ENCODE measurements around the gene TSSK6.
A peak's percentile ranks its signal among the peaks of the same experiment; 100 is the strongest.

The TSSK6 gene

GRCh38 chr19:19514881-19515641 lies at the start of gene TSSK6:
TSSK6 (minus strand) TSS chr19:19515548; CDS start chr19:19515427, 121 bp downstream.
- no peak for DNase-seq

GRCh38 chr19:19563348-19563848 lies 48.0 kb upstream of the TSSK6 start:
- DNase-seq = no peak

- DNase-seq = peak; percentile 22
These were observed 47.5 kb upstream of the TSSK6 start for GRCh38 chr19:19562665-19563347.

- no peak for DNase-seq
These were observed 46.8 kb upstream of the TSSK6 start for GRCh38 chr19:19561946-19562664.

GRCh38 chr19:19559931-19560330 lies 44.6 kb upstream of the TSSK6 start:
- DNase-seq = no peak

- no peak for DNase-seq
These were observed 43.3 kb upstream of the TSSK6 start for GRCh38 chr19:19558636-19559035.

- no peak for DNase-seq
These were observed 42.7 kb upstream of the TSSK6 start for GRCh38 chr19:19558055-19558454.

- peak; percentile 62 for DNase-seq
These were observed 39.0 kb upstream of the TSSK6 start for GRCh38 chr19:19554074-19555023.

GRCh38 chr19:19553670-19554069 lies 38.3 kb upstream of the TSSK6 start:
- DNase-seq = no peak

- DNase-seq = peak; percentile 43
These were observed 37.5 kb upstream of the TSSK6 start for GRCh38 chr19:19552798-19553197.

GRCh38 chr19:19551853-19552192 lies 36.5 kb upstream of the TSSK6 start:
- DNase-seq = no peak

- peak; percentile 24 for DNase-seq
These were observed 35.9 kb upstream of the TSSK6 start for GRCh38 chr19:19550972-19551852.

- no peak for DNase-seq
These were observed 35.2 kb upstream of the TSSK6 start for GRCh38 chr19:19550485-19550929.

GRCh38 chr19:19549804-19550464 lies 34.6 kb upstream of the TSSK6 start:
- DNase-seq = no peak

GRCh38 chr19:19548915-19549759 lies 33.8 kb upstream of the TSSK6 start:
- no peak for DNase-seq

- no peak for DNase-seq
These were observed 32.5 kb upstream of the TSSK6 start for GRCh38 chr19:19547674-19548336.

GRCh38 chr19:19546751-19547162 lies 31.4 kb upstream of the TSSK6 start:
- DNase-seq = no peak

GRCh38 chr19:19545707-19546106 lies 30.4 kb upstream of the TSSK6 start:
- DNase-seq = no peak

- DNase-seq = no peak
These were observed 29.7 kb upstream of the TSSK6 start for GRCh38 chr19:19544954-19545591.

Measured in RPMI8226 (cell line).